ENCODE data around the gene RAD51B.

DNA sequence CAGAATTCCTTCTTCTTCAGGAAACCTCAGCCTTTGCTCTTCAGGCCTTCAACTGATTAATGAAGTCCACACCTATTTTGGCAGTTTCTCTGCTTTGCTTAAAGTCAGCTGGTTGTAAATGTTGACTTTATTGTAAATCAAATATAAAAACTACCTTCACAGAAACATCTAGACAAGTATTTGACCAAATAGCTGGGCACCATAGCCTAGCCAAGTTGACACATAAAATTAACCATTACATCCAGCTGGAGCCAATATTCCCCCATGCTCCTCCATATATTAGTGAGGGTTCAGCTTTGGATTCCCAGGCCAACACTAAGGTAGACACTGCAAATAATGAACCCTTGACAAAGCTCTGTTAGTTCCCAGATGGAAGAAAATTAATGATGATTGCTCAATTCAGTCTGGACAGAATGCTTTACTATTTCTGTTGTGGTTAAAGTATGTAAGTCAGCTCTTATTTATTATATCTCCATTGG is 847.8 kb downstream of the RAD51B start:
- TF ChIP-seq POLR2A (IDR thresholded peaks at IDR 0.05) (no peak), EP300 (IDR thresholded peaks at IDR 0.05) (no peak)
- TF ChIP-seq, protein P1, sequence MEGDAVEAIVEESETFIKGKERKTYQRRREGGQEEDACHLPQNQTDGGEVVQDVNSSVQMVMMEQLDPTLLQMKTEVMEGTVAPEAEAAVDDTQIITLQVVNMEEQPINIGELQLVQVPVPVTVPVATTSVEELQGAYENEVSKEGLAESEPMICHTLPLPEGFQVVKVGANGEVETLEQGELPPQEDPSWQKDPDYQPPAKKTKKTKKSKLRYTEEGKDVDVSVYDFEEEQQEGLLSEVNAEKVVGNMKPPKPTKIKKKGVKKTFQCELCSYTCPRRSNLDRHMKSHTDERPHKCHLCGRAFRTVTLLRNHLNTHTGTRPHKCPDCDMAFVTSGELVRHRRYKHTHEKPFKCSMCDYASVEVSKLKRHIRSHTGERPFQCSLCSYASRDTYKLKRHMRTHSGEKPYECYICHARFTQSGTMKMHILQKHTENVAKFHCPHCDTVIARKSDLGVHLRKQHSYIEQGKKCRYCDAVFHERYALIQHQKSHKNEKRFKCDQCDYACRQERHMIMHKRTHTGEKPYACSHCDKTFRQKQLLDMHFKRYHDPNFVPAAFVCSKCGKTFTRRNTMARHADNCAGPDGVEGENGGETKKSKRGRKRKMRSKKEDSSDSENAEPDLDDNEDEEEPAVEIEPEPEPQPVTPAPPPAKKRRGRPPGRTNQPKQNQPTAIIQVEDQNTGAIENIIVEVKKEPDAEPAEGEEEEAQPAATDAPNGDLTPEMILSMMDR (IDR thresholded peaks at IDR 0.05) = no peak

Measured in upper lobe of left lung (tissue), 4 donors.